Measurements from ENCODE around the gene OPALIN.

GRCh38 chr10:96402417-96403305 lies 43.9 kb upstream of the OPALIN start:
- TF ChIP-seq CTCF (IDR thresholded peaks at IDR 0.05) (no peak), POLR2A (IDR thresholded peaks at IDR 0.05) (no peak)

All from heart left ventricle (tissue), 13 donors.